Left ventricle myocardium superior (tissue), 1 donor: ENCODE results near the gene KCNK7. TPM values are rescaled to one million over a fixed set of nuclear protein-coding genes. Genes with fewer than 3 reads are reported as not detected.

ENCODE experiments used
- ATAC-seq: fragments of 200-7000 bp; cut with Tn5 transposase; one replicate; pipeline ENCODE4 v1.9.1; 2020; ENCODE audit warnings: mild to moderate bottlenecking, moderate library complexity
- DNase-seq: peaks from one replicate; pipeline ENCODE4 v3.0.0-alpha.2; 2020
- intact Hi-C: fragments of 100-400 bp; cut with micrococcal nuclease; formaldehyde crosslinking; loops from one replicate; pipeline ENCODE4 v1.11.0; 2022
- microRNA-seq: library from miRNA; unstranded; fragments of <30 nt; microRNA quantifications from one replicate; pipeline ENCODE4 v1.2.0, GENCODE V29; 2020; ENCODE audit warnings: borderline number of aligned reads
- total RNA-seq: library from RNA; stranded (reverse); fragmentation: NEBNext Ultra II Directional; extraction: Animal tissue kit (Norgen Biotek cat#: 25700); gene quantifications from one replicate; pipeline ENCODE4 v1.2.1, GENCODE V29; 2021
- donor health status: DM: no; HTN: yes; CAD: no; lungs with severe emphysema.

KCNK7 gene
- total RNA-seq, 1 donor from 2014 or later = 0.94 TPM

DNA sequence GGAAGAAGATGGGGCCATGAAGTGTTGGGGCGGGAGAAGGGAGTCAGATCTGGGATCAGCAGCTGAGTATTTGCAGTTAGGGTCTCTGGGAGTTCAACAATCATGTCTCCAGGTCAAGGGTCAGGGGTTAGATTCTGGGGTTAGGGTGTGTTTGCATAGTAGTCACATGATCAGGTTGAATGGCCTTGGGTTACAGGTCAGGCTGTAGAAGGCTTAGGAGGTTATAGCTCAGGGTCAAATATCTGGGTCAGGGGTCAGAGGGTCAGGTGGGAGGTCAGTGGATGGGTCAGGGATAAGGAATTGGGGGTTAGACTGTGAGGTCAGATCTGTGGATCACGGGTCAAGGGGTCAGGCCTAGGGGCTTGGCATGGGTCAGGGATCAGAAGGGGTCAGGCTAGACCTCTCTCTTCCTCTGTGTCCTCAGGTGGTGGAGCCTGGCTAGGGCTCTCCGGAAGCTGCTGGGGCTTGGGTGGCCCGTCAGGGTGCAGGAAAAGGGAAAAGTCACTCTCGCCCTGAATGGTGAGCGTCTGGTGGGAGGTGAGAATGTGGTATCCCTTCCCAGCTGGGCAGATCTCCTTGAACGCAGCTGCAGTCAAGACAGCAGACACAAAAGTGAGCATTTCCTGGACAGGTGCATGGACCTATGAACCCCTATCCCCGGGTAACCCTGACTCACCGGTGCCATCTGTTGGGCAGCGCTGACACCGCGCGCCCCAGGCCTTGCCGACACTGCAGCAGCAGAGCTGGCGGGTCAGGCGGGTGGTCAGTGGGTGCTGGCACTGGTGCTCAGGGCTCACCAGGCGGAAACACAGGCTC is 43.8 kb downstream of the KCNK7 start:
- intact Hi-C loops = no loop called here
- ATAC-seq (peak; percentile 40), DNase-seq (peak; percentile 67)

DNA sequence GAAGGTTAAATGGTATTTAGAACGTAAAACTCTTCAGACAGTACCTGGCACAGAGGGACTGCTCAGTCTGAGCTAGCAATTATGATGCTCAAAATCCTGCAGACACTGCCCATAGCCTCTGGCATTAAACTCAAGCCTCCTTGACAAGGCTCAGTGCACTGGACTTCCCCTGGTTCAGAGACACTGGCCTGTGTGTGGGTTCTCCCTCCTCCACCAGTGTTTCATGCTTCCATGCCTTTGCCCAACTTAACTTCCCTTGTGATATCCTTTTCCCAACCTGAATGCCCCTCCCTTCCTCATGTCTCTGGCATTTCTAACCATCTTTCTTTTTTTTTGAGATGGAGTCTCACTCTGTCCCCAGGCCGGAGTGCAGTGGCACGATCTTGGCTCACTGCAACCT is 46.5 kb downstream of the KCNK7 start:
- DNase-seq (no peak), ATAC-seq (no peak)
- intact Hi-C loops = loop anchor here (10.0 kb wide), 1 partner anchor 46 kb away; the partner anchor contains the start of gene KCNK7

DNA sequence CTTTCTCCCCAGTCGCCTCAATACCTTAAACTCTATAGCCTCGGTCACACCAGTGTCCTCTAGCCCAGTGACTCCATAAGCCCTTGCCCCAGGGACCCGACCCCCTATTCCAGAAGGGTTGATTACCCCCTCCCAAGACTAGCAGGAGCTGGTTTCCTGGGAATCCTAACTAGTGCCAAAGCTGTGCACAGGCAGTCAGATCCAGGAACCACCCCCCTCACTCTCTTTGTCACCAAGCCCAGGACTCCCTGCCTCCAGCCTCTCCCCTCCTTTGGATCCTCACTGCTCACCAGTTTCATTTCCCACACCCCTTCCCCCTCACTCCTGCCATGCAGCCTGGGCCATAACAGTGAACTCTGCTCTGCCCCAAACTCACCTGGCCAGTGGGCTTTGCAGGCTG is 47.2 kb downstream of the KCNK7 start:
- DNase-seq (no peak), ATAC-seq (no peak)
- intact Hi-C loops = loop anchor here (10.0 kb wide), 1 partner anchor 46 kb away; the partner anchor contains the start of gene KCNK7

DNA sequence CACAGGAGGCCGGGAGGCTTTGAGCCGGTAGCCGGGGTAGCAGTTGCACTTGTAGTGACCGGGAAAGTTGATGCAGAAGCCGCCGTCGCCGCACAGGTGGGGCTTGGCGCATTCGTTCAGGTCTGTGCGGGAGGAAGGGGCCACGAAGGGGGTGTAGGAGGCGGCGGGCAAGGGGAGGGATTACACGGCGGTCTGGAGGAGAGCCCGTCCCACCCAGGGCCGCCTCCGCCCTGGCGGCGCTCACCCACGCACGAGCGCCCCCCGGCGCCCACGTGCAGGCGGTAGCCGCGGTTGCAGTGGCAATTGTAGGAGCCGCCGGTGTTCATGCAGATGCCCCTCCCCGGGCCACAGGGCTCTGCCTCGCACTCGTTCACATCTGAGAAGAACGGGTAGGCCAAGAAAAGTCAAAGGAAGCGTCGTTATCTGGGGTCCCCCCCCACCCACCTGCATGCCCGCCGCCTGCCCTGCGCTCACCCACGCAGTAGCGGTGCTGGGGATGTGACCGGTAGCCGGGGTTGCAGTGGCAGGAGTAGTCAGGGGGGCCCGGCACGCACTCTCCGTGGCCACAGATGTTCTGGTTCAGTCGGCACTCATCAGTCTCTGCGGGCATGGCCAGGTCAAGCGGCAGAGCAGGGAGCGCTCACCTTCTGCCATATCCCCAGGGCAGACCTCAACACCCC is 48.0 kb downstream of the KCNK7 start:
- intact Hi-C loops = loop anchor here (10.0 kb wide), 1 partner anchor 47 kb away; the partner anchor contains the start of gene KCNK7
- DNase-seq (no peak), ATAC-seq (no peak)

DNA sequence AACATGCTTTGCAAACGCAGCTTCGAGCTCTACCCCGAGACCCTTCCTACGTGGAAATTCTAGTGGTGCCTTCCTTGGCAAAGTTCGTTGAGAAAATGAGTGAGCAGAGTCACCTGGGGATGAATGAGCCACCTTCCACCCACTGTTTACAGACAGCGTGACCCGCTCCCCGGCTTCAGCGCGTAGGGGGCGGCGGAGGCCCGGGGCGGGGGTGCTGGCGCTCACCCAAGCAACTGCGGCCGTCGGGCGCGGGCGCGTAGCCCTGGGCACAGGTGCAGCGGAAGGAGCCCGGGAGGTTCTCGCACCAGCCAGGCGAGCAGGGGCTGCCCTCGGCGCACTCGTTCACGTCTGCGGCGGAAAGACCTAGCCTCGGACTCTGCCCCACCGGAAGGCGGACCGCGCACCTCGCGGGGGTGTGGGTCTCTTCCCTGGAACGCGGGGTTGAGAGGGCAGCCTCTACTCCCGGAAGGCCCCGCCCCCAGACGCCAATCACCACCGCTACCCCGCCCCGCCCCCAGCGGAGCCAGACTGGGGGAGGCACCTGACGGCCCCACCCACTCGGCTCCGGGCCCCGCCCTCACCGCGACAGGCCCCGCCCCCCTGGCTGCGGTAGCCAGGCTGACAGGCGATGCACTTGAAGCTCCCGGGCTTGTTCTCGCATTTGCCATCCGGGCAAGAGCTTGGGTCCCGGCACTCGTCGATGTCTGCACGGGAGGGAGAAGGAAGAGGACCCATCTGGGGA is 49.2 kb downstream of the KCNK7 start:
- ATAC-seq = peak; percentile 76
- intact Hi-C loops = loop anchor here (10.0 kb wide), 1 partner anchor 48 kb away; the partner anchor contains the start of gene KCNK7

DNA sequence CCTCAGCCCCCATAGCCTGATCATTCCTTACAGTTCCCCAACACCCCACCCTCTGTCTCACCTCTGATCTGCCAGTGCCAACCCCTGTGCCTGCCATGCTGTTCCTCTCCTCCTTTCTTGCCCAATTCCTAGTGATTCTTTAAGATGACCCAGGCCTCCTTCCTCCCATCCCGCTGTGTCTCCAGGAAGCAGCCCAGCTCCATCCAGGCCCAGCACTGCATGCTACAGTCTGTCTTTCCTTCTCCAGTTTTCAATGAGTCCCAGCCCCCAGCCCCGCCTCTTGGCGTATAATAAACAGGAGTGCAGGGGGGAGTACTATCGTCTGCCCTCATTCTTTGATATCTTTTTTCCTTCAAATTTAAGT is 49.8 kb downstream of the KCNK7 start:
- ATAC-seq = no peak
- intact Hi-C loops = loop anchor here (10.0 kb wide), 1 partner anchor 49 kb away; the partner anchor contains the start of gene KCNK7
- DNase-seq = no peak

More for the DNA sequence above, 49.2 kb downstream of the KCNK7 start:
- DNase-seq = peak; percentile 89

Small RNA genes within 50 kb of the gene (microRNA-seq; reads per million reads assigned to microRNA genes)
- gene MIR4690 = not detected

Other genes starting within 250 kb of the KCNK7 start
- gene TIGD3, start 241.0 kb downstream of the KCNK7 start, total RNA-seq = 0.97 TPM
- 4.6 TPM for gene SLC25A45, start 213.2 kb downstream of the KCNK7 start, total RNA-seq
- 9.7 TPM for gene FRMD8, start 209.2 kb downstream of the KCNK7 start, total RNA-seq
- 508 TPM for gene NEAT1, start 173.0 kb downstream of the KCNK7 start, total RNA-seq
- 7,191 TPM for gene MALAT1, start 96.8 kb downstream of the KCNK7 start, total RNA-seq
- 60.4 TPM for gene SCYL1, start 70.7 kb downstream of the KCNK7 start, total RNA-seq
- 77.5 TPM for gene LTBP3, start 37.4 kb downstream of the KCNK7 start, total RNA-seq
- 25.0 TPM for gene ZNRD2, start 25.3 kb downstream of the KCNK7 start, total RNA-seq
- 39.3 TPM for gene FAM89B, start 23.3 kb downstream of the KCNK7 start, total RNA-seq
- gene EHBP1L1, start 19.7 kb downstream of the KCNK7 start, total RNA-seq = 57.3 TPM
- gene MAP3K11, start 18.4 kb upstream of the KCNK7 start, total RNA-seq = 39.0 TPM
- 11.8 TPM for gene PCNX3, start 20.0 kb upstream of the KCNK7 start, total RNA-seq
- 32.0 TPM for gene SIPA1, start 42.3 kb upstream of the KCNK7 start, total RNA-seq
- 40.1 TPM for gene RELA, start 67.1 kb upstream of the KCNK7 start, total RNA-seq
- 50.1 TPM for gene KAT5, start 116.5 kb upstream of the KCNK7 start, total RNA-seq
- 42.4 TPM for gene RNASEH2C, start 125.0 kb upstream of the KCNK7 start, total RNA-seq
- gene AP5B1, start 185.2 kb upstream of the KCNK7 start, total RNA-seq = 6.7 TPM
- gene OVOL1, start 191.3 kb upstream of the KCNK7 start, total RNA-seq = not detected
- gene SNX32, start 238.2 kb upstream of the KCNK7 start, total RNA-seq = not detected